WTC11 (cell line): ENCODE data around the gene BMP6. TPM values are rescaled to one million over a fixed set of nuclear protein-coding genes. Genes with fewer than 3 reads are reported as not detected.
A peak's percentile ranks its signal among the peaks of the same experiment; 100 is the strongest.

Experiments
- ELF4 ChIP-seq: sonication (generic); formaldehyde crosslinking; IDR thresholded peaks from 2 replicates; pipeline ENCODE4 v1.8.1; 2022; ENCODE audit warnings: low read depth, mild to moderate bottlenecking, moderate library complexity, missing genetic modification reagents
- GTF2I ChIP-seq: fragments of 250-450 bp; sonication (Bioruptor Pico); conservative IDR thresholded peaks from 2 replicates; pipeline ENCODE4 v1.4.0; 2021; ENCODE audit warnings: mild to moderate bottlenecking
- JUN ChIP-seq: sonication (generic); formaldehyde crosslinking; IDR thresholded peaks from 2 replicates; pipeline ENCODE4 v1.8.0; 2023; ENCODE audit warnings: mild to moderate bottlenecking, missing genetic modification reagents
- NR1H2 ChIP-seq: sonication (generic); formaldehyde crosslinking; IDR thresholded peaks from 2 replicates; pipeline ENCODE4 v1.9.0; 2021; ENCODE audit warnings: mild to moderate bottlenecking, moderate library complexity, missing genetic modification reagents
- NR3C1 ChIP-seq: sonication (generic); formaldehyde crosslinking; conservative IDR thresholded peaks from 2 replicates; pipeline ENCODE4 v1.8.1; 2023; ENCODE audit warnings: low read depth, mild to moderate bottlenecking, missing genetic modification reagents
- OVOL2 ChIP-seq: fragments of 250-450 bp; sonication (Bioruptor Pico); IDR thresholded peaks from 2 replicates; pipeline ENCODE4 v1.9.0; 2021; ENCODE audit warnings: mild to moderate bottlenecking, borderline replicate concordance
- PRRX2 ChIP-seq: fragments of 250-450 bp; sonication (Bioruptor Pico); IDR thresholded peaks from 2 replicates; pipeline ENCODE4 v1.8.0; 2021; ENCODE audit warnings: mild to moderate bottlenecking
- SP1 ChIP-seq: sonication (generic); formaldehyde crosslinking; conservative IDR thresholded peaks from 2 replicates; pipeline ENCODE4 v1.8.1; 2022; ENCODE audit warnings: missing genetic modification reagents
- ZNF219 ChIP-seq: sonication (generic); formaldehyde crosslinking; IDR thresholded peaks from 2 replicates; pipeline ENCODE4 v1.8.0; 2023; ENCODE audit warnings: missing genetic modification reagents, mild to moderate bottlenecking, borderline replicate concordance
- ZNF232 ChIP-seq: sonication (generic); formaldehyde crosslinking; IDR thresholded peaks from 2 replicates; pipeline ENCODE4 v1.8.0; 2022; ENCODE audit warnings: mild to moderate bottlenecking, missing genetic modification reagents
- ZNF317 ChIP-seq: sonication (generic); formaldehyde crosslinking; IDR thresholded peaks from 2 replicates; pipeline ENCODE4 v1.8.1; 2023; ENCODE audit warnings: low read depth, mild to moderate bottlenecking, moderate library complexity, missing genetic modification reagents, borderline replicate concordance
- ZNF416 ChIP-seq: fragments of 250-450 bp; sonication (Bioruptor Pico); IDR thresholded peaks from 2 replicates; pipeline ENCODE4 v1.9.0; 2021; ENCODE audit warnings: mild to moderate bottlenecking, inconsistent platforms
- ZNF423 ChIP-seq: fragments of 250-450 bp; sonication (Bioruptor Pico); IDR thresholded peaks from 2 replicates; pipeline ENCODE4 v2.1.2; 2022; ENCODE audit warnings: mild to moderate bottlenecking, moderate library complexity
- total RNA-seq: library from RNA; stranded (reverse); gene quantifications from 3 replicates; pipeline ENCODE4 v1.2.3, GENCODE V29; 2021
- TF ChIP-seq, protein P1 (sequence below): sonication (generic); formaldehyde crosslinking; IDR thresholded peaks from 2 replicates; pipeline ENCODE4 v1.8.1; 2022; ENCODE audit warnings: low read depth, missing genetic modification reagents, borderline replicate concordance
- TF ChIP-seq, protein P2 (sequence below): fragments of 250-450 bp; sonication (Bioruptor Pico); conservative IDR thresholded peaks from 2 replicates; pipeline ENCODE4 v1.9.0; 2021; ENCODE audit warnings: mild to moderate bottlenecking
- TF ChIP-seq, protein P3 (sequence below): sonication (generic); formaldehyde crosslinking; IDR thresholded peaks from 2 replicates; pipeline ENCODE4 v1.8.0; 2022; ENCODE audit warnings: mild to moderate bottlenecking, missing genetic modification reagents
- TF ChIP-seq, protein P4 (sequence below): sonication (generic); formaldehyde crosslinking; IDR thresholded peaks from 2 replicates; pipeline ENCODE4 v1.8.1; 2023; ENCODE audit warnings: mild to moderate bottlenecking, moderate library complexity, missing genetic modification reagents
- TF ChIP-seq, protein P5 (sequence below): sonication (generic); formaldehyde crosslinking; IDR thresholded peaks from 2 replicates; pipeline ENCODE4 v1.8.1; 2023; ENCODE audit warnings: mild to moderate bottlenecking, missing genetic modification reagents, moderate library complexity
- TF ChIP-seq, protein P6 (sequence below): sonication (generic); formaldehyde crosslinking; IDR thresholded peaks from 2 replicates; pipeline ENCODE4 v1.8.1; 2022; ENCODE audit warnings: mild to moderate bottlenecking, moderate library complexity, missing genetic modification reagents
- TF ChIP-seq, protein P7 (sequence below): sonication (generic); formaldehyde crosslinking; IDR thresholded peaks from 2 replicates; pipeline ENCODE4 v1.8.0; 2023; ENCODE audit warnings: missing genetic modification reagents
- TF ChIP-seq, protein P8 (sequence below): fragments of 250-450 bp; sonication (Bioruptor Pico); IDR thresholded peaks from 2 replicates; pipeline ENCODE4 v1.8.0; 2021; ENCODE audit warnings: mild to moderate bottlenecking
- TF ChIP-seq, protein P9 (sequence below): sonication (generic); formaldehyde crosslinking; IDR thresholded peaks from 2 replicates; pipeline ENCODE4 v1.8.1; 2023; ENCODE audit warnings: mild to moderate bottlenecking, missing genetic modification reagents, moderate library complexity
- TF ChIP-seq, protein P10 (sequence below): sonication (generic); formaldehyde crosslinking; IDR thresholded peaks from 2 replicates; pipeline ENCODE4 v1.8.0; 2022; ENCODE audit warnings: mild to moderate bottlenecking, missing genetic modification reagents

The BMP6 gene
- total RNA-seq, 1 experiment from 2014 or later, result 1.0 TPM

DNA sequence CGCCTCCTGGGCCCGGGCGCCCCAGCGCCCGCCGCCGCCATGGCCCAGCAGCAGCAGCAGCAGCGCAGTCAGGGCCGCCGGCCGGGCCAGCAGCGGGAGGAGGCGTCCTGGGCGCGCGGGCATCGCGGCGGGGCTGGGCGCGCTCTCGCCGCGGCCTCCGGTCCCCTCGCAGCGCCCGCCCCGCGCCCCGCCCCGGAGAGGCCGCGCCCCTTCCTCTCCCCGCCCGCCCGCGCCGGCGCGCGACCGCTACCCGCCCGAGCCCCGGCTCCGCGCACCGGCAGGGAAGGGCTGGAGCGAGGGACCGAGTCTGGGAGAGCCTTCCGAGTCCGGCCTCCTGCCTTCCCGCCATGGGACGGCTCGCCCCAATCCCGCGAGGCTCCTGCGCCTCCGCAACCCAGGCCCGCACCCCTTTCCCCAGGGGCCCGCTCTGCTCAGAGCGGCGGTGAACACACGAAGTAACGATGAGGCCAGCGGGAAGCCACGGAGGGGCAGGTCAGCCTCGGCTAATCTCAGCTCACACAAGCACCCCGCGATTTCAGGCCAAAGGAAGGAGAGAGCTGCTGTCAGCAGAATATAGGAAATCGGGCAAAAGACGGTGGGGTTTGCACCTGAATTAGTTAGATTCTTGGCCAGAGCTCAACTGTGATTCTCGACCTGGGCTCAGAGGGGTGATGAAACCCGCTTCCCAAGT lies 184.9 kb downstream of the BMP6 start, which contains the start of gene TXNDC5 (continued):
- no peak for TF ChIP-seq ELF4 (CRISPR knock-in tag)
- TF ChIP-seq ZNF423 (CRISPR knock-in tag), result no peak
- no peak; the same call in 1 of the 2 replicates for TF ChIP-seq NR3C1 (CRISPR knock-in tag)
- TF ChIP-seq OVOL2 (CRISPR knock-in tag), result no peak
- TF ChIP-seq, protein P1, sequence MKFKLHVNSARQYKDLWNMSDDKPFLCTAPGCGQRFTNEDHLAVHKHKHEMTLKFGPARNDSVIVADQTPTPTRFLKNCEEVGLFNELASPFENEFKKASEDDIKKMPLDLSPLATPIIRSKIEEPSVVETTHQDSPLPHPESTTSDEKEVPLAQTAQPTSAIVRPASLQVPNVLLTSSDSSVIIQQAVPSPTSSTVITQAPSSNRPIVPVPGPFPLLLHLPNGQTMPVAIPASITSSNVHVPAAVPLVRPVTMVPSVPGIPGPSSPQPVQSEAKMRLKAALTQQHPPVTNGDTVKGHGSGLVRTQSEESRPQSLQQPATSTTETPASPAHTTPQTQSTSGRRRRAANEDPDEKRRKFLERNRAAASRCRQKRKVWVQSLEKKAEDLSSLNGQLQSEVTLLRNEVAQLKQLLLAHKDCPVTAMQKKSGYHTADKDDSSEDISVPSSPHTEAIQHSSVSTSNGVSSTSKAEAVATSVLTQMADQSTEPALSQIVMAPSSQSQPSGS (CRISPR knock-in tag), result no peak
- TF ChIP-seq, protein P2, sequence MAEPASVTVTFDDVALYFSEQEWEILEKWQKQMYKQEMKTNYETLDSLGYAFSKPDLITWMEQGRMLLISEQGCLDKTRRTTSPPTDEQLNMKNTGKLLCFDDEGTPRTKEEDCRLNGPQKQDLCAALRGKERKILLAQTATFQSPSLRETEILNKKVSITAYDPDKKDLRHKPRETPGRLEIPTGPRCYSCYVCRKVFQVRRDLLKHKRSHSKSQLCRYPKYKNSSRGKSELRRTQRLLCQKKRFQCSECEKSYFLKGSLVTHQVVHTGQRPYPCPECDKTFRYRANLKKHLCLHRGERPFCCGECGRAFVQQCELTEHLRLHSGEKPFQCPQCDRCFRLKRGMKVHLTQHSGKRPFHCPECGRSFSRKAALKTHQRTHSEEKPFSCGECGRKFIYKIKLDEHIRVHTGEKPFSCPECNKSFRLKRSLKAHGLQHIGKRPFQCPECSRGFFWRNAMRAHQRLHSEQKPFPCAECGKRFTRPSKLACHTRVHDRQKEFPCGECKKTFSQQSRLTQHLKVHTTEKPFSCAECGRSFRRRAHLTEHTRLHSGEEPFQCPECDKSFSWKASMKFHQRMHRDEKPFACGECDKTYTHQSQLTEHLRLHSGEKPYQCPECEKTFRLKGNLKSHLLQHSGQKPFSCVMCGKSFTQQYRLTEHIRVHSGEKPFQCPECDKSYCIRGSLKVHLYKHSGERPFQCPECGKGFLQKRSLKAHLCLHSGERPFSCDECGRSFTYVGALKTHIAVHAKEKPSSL, result no peak
- TF ChIP-seq ZNF317, result no peak
- TF ChIP-seq, protein P3, sequence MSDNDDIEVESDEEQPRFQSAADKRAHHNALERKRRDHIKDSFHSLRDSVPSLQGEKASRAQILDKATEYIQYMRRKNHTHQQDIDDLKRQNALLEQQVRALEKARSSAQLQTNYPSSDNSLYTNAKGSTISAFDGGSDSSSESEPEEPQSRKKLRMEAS (CRISPR knock-in tag), result peak; percentile 59; the same call in 1 of the 2 replicates
- no peak for TF ChIP-seq ZNF232 (CRISPR knock-in tag)
- TF ChIP-seq JUN (CRISPR knock-in tag), result no peak
- TF ChIP-seq, protein P4, sequence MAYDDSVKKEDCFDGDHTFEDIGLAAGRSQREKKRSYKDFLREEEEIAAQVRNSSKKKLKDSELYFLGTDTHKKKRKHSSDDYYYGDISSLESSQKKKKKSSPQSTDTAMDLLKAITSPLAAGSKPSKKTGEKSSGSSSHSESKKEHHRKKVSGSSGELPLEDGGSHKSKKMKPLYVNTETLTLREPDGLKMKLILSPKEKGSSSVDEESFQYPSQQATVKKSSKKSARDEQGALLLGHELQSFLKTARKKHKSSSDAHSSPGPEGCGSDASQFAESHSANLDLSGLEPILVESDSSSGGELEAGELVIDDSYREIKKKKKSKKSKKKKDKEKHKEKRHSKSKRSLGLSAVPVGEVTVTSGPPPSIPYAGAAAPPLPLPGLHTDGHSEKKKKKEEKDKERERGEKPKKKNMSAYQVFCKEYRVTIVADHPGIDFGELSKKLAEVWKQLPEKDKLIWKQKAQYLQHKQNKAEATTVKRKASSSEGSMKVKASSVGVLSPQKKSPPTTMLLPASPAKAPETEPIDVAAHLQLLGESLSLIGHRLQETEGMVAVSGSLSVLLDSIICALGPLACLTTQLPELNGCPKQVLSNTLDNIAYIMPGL (CRISPR knock-in tag), result peak; percentile 60; the same call in 1 of the 2 replicates
- TF ChIP-seq, protein P5, sequence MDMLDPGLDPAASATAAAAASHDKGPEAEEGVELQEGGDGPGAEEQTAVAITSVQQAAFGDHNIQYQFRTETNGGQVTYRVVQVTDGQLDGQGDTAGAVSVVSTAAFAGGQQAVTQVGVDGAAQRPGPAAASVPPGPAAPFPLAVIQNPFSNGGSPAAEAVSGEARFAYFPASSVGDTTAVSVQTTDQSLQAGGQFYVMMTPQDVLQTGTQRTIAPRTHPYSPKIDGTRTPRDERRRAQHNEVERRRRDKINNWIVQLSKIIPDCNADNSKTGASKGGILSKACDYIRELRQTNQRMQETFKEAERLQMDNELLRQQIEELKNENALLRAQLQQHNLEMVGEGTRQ (CRISPR knock-in tag), result no peak
- TF ChIP-seq ZNF416 (CRISPR knock-in tag), result no peak
- TF ChIP-seq, protein P6, sequence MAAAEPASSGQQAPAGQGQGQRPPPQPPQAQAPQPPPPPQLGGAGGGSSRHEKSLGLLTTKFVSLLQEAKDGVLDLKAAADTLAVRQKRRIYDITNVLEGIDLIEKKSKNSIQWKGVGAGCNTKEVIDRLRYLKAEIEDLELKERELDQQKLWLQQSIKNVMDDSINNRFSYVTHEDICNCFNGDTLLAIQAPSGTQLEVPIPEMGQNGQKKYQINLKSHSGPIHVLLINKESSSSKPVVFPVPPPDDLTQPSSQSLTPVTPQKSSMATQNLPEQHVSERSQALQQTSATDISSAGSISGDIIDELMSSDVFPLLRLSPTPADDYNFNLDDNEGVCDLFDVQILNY (CRISPR knock-in tag), result no peak
- TF ChIP-seq, protein P7, sequence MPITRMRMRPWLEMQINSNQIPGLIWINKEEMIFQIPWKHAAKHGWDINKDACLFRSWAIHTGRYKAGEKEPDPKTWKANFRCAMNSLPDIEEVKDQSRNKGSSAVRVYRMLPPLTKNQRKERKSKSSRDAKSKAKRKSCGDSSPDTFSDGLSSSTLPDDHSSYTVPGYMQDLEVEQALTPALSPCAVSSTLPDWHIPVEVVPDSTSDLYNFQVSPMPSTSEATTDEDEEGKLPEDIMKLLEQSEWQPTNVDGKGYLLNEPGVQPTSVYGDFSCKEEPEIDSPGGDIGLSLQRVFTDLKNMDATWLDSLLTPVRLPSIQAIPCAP, result no peak
- TF ChIP-seq PRRX2 (CRISPR knock-in tag), result no peak
- TF ChIP-seq, protein P8, sequence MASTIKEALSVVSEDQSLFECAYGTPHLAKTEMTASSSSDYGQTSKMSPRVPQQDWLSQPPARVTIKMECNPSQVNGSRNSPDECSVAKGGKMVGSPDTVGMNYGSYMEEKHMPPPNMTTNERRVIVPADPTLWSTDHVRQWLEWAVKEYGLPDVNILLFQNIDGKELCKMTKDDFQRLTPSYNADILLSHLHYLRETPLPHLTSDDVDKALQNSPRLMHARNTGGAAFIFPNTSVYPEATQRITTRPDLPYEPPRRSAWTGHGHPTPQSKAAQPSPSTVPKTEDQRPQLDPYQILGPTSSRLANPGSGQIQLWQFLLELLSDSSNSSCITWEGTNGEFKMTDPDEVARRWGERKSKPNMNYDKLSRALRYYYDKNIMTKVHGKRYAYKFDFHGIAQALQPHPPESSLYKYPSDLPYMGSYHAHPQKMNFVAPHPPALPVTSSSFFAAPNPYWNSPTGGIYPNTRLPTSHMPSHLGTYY (CRISPR knock-in tag), result no peak
- no peak for TF ChIP-seq GTF2I (CRISPR knock-in tag)
- no peak for TF ChIP-seq NR1H2 (CRISPR knock-in tag)
- TF ChIP-seq, protein P9, sequence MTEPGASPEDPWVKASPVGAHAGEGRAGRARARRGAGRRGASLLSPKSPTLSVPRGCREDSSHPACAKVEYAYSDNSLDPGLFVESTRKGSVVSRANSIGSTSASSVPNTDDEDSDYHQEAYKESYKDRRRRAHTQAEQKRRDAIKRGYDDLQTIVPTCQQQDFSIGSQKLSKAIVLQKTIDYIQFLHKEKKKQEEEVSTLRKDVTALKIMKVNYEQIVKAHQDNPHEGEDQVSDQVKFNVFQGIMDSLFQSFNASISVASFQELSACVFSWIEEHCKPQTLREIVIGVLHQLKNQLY, result no peak
- TF ChIP-seq, protein P10, sequence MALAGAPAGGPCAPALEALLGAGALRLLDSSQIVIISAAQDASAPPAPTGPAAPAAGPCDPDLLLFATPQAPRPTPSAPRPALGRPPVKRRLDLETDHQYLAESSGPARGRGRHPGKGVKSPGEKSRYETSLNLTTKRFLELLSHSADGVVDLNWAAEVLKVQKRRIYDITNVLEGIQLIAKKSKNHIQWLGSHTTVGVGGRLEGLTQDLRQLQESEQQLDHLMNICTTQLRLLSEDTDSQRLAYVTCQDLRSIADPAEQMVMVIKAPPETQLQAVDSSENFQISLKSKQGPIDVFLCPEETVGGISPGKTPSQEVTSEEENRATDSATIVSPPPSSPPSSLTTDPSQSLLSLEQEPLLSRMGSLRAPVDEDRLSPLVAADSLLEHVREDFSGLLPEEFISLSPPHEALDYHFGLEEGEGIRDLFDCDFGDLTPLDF (CRISPR knock-in tag), result no peak
- peak; percentile 12; the same call in 1 of the 2 replicates for TF ChIP-seq SP1 (CRISPR knock-in tag)
- no peak for TF ChIP-seq ZNF219 (CRISPR knock-in tag)
